ENCODE data around the gene ASL. TPM values are rescaled to one million over a fixed set of nuclear protein-coding genes. Genes with fewer than 3 reads are reported as not detected.
"Not testable (repeated sequence)": the region's sequence is repeated elsewhere in the genome, so short reads cannot be mapped to it uniquely, and the experiment has no call there.

ASL gene
- total and polyA plus RNA-seq, 4 donors: 24.9 to 85.1 (median 58.4) TPM

GRCh38 chr7:66125052-66125694, 49.6 kb downstream of the ASL start:
- H3K4me1 ChIP-seq (ENCODE audit: control insufficient read depth in 5 of 5, insufficient read depth in 5 of 5, low read length in 5 of 5): peaks cover 2 to 19% (median 5%) of the 10 kb centered on the region in 5 donors
- no peaks in the 10 kb centered on the region for H3K9me3 ChIP-seq (ENCODE audit: control insufficient read depth in 4 of 4, insufficient read depth in 3 of 4, low read length in 3 of 4)
- no peaks in the 10 kb centered on the region for H3K27me3 ChIP-seq (ENCODE audit: control insufficient read depth in 3 of 3, insufficient read depth in 3 of 3, low read length in 2 of 3)
- H3K27ac ChIP-seq (ENCODE audit: low read depth in 1 of 2, low read length in 1 of 2): peak overlapping the region in 1 of 2 donors; percentile 33
- ATAC-seq (ENCODE audit: insufficient read depth, low FRiP score): peak; percentile 14
- H3K4me3 ChIP-seq: no peak overlapping the region
- TF ChIP-seq, protein P1, sequence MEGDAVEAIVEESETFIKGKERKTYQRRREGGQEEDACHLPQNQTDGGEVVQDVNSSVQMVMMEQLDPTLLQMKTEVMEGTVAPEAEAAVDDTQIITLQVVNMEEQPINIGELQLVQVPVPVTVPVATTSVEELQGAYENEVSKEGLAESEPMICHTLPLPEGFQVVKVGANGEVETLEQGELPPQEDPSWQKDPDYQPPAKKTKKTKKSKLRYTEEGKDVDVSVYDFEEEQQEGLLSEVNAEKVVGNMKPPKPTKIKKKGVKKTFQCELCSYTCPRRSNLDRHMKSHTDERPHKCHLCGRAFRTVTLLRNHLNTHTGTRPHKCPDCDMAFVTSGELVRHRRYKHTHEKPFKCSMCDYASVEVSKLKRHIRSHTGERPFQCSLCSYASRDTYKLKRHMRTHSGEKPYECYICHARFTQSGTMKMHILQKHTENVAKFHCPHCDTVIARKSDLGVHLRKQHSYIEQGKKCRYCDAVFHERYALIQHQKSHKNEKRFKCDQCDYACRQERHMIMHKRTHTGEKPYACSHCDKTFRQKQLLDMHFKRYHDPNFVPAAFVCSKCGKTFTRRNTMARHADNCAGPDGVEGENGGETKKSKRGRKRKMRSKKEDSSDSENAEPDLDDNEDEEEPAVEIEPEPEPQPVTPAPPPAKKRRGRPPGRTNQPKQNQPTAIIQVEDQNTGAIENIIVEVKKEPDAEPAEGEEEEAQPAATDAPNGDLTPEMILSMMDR (IDR thresholded peaks at IDR 0.05; ENCODE audit: control extremely low read depth, extremely low read depth): no peak
- no peak overlapping the region for H3K9ac ChIP-seq (ENCODE audit: insufficient read depth in 1 of 2, low read length in 2 of 2)
- no peak for DNase-seq
- H3K36me3 ChIP-seq (ENCODE audit: control insufficient read depth in 4 of 4, insufficient read depth in 4 of 4, low read length in 4 of 4): peaks cover 0 to 9% (median under 1%) of the 10 kb centered on the region in 4 donors
- 18% methylated on average over 4 of the region's 4 CpGs for WGBS, 2 donors

DNA sequence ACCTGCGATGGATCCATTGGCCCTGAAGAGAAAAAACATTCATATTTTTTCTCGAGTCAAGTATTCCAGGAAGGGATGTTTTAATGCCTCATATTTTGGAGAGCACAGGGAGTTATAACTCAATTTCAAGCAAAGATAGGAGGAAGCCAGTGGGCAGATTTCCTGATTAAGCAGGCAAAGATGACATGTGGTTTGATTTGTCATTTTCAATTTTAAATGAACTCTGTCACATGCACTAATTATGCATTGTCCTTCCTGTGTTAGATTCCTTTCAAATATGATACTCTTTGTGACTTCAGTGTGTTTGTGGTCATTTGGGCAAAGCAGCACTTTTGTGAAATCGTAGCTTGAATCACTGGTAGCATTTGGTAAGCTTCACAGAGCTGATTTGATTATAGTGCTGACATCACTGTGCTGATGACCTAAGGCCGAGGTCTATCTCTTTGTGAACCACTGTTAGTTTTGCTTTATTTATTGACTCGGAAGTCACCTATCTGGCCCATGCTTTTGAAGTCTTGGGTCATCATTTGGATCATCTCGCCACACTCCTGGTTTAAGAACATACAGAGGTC, 50.2 kb downstream of the ASL start:
- not testable (repeated sequence) for ATAC-seq (ENCODE audit: insufficient read depth, low FRiP score); DNase-seq; H3K4me3 ChIP-seq; H3K9ac ChIP-seq (ENCODE audit: insufficient read depth in 1 of 2, low read length in 2 of 2); H3K27me3 ChIP-seq (ENCODE audit: control insufficient read depth in 3 of 3, insufficient read depth in 3 of 3, low read length in 2 of 3); H3K9me3 ChIP-seq (ENCODE audit: control insufficient read depth in 4 of 4, insufficient read depth in 3 of 4, low read length in 3 of 4)
- H3K4me1 ChIP-seq (ENCODE audit: control insufficient read depth in 5 of 5, insufficient read depth in 5 of 5, low read length in 5 of 5): peaks cover 2 to 19% (median 5%) of the 10 kb centered on the region in 5 donors
- WGBS, 2 donors: 67 to 71% methylated on average over 6 of the region's 6 CpGs
- peaks cover 0 to 12% (median under 1%) of the 10 kb centered on the region in 4 donors for H3K36me3 ChIP-seq (ENCODE audit: control insufficient read depth in 4 of 4, insufficient read depth in 4 of 4, low read length in 4 of 4)
- peak overlapping the region in 1 of 2 donors; percentile 33 for H3K27ac ChIP-seq (ENCODE audit: low read depth in 1 of 2, low read length in 1 of 2)

GRCh38 chr7:66127172-66127571, 51.6 kb downstream of the ASL start:
- H3K36me3 ChIP-seq (ENCODE audit: control insufficient read depth in 4 of 4, insufficient read depth in 4 of 4, low read length in 4 of 4): peaks cover 4 to 11% (median 7%) of the 10 kb centered on the region in 4 donors
- H3K4me1 ChIP-seq (ENCODE audit: control insufficient read depth in 5 of 5, insufficient read depth in 5 of 5, low read length in 5 of 5): peaks cover 2 to 19% (median 5%) of the 10 kb centered on the region in 5 donors
- not testable (repeated sequence) for H3K4me3 ChIP-seq; DNase-seq; H3K27me3 ChIP-seq (ENCODE audit: control insufficient read depth in 3 of 3, insufficient read depth in 3 of 3, low read length in 2 of 3); H3K9ac ChIP-seq (ENCODE audit: insufficient read depth in 1 of 2, low read length in 2 of 2); H3K9me3 ChIP-seq (ENCODE audit: control insufficient read depth in 4 of 4, insufficient read depth in 3 of 4, low read length in 3 of 4); ATAC-seq (ENCODE audit: insufficient read depth, low FRiP score); H3K27ac ChIP-seq (ENCODE audit: low read depth in 1 of 2, low read length in 1 of 2)
- WGBS, 2 donors: 75 to 76% methylated on average over 3 of the region's 3 CpGs

DNA sequence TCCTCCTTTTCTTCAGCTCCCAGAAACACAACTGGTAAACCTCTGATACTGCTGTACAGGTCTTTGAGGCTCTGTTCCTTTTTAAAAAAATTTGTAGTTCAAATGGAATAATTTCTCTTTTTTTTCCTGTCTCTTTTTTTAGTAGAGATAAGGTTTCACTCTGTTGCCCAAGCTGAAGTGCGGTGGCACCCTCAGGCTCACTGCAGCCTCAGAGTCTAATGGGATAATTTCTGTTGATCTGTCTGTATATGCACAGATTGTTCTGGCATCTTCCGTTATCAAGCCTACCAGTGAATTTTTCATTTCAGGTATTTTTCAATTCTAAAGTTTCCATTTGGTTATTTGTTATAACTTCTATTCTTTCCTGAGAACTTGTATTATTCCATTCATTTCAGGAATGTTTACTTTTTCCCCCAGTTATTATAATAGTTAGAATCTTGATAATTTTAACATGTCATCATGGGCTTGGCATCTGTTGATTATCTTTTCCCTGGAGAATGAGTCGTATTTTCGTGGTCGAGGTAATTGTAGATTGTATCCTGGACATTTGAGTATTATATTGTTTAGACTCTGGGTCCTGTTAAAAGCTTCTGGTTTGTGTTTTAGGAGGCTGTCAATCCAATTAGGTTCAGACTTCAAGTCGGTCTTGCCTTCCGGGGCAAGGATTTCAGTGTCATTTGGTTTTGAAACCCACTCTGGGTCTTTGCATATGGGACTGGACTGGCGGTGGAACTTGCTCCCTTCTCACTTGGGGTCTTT, 63.6 kb downstream of the ASL start:
- DNase-seq (no peak), ATAC-seq (ENCODE audit: insufficient read depth, low FRiP score) (no peak)
- Histone ChIP-seq H3K27ac (ENCODE audit: low read depth in 1 of 2, low read length in 1 of 2) (no peak overlapping the region), H3K36me3 (ENCODE audit: control insufficient read depth in 4 of 4, insufficient read depth in 4 of 4, low read length in 4 of 4) (peaks cover 5 to 22% (median 13%) of the 10 kb centered on the region in 4 donors), H3K9me3 (ENCODE audit: control insufficient read depth in 4 of 4, insufficient read depth in 3 of 4, low read length in 3 of 4) (no peaks in the 10 kb centered on the region), H3K4me3 (no peak overlapping the region), H3K27me3 (ENCODE audit: control insufficient read depth in 3 of 3, insufficient read depth in 3 of 3, low read length in 2 of 3) (no peaks in the 10 kb centered on the region), H3K9ac (ENCODE audit: insufficient read depth in 1 of 2, low read length in 2 of 2) (no peak overlapping the region), H3K4me1 (ENCODE audit: control insufficient read depth in 5 of 5, insufficient read depth in 5 of 5, low read length in 5 of 5) (peaks cover 0 to 21% (median 10%) of the 10 kb centered on the region in 5 donors)
- TF ChIP-seq, protein P1 (IDR thresholded peaks at IDR 0.05; ENCODE audit: control extremely low read depth, extremely low read depth): no peak
- 80 to 90% methylated on average over 8 of the region's 8 CpGs for WGBS, 2 donors

Data from lung (tissue), 12 donors.